MM.1S (cell line): ENCODE measurements around the gene SDCCAG8.

Experiments
- EZH2phosphoT487 ChIP-seq: fragments of 300-600 bp; sonication (generic); IDR thresholded peaks from 2 replicates; pipeline ENCODE4 v1.6.1; 2018; ENCODE audit warnings: antibody characterized with exemption, low read length
- TF ChIP-seq, protein P1 (sequence below): fragments of 300-600 bp; sonication (generic); IDR thresholded peaks from 2 replicates; pipeline ENCODE4 v1.5.1; 2016; ENCODE audit warnings: antibody characterized with exemption, low read length, mixed read lengths

DNA sequence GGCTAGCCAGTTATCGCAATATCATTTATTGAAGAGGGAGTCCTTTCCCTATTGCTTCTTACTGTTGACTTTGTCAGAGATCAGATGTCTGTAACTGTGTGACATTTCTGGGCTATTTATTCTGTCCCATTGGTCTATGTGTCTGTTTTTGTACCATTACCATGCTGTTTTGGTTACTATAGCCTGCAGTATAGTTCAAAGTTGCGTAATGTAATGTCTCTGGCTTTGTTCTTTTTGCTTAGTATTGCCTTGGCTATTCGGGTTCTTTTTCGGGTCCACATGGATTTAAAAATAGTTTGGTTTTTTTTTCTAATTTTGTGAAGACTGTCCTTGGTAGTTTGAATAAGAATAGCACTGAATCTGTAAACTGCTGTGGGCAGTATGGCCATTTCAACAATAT is 273.7 kb downstream of the SDCCAG8 start:
- TF ChIP-seq, protein P1, sequence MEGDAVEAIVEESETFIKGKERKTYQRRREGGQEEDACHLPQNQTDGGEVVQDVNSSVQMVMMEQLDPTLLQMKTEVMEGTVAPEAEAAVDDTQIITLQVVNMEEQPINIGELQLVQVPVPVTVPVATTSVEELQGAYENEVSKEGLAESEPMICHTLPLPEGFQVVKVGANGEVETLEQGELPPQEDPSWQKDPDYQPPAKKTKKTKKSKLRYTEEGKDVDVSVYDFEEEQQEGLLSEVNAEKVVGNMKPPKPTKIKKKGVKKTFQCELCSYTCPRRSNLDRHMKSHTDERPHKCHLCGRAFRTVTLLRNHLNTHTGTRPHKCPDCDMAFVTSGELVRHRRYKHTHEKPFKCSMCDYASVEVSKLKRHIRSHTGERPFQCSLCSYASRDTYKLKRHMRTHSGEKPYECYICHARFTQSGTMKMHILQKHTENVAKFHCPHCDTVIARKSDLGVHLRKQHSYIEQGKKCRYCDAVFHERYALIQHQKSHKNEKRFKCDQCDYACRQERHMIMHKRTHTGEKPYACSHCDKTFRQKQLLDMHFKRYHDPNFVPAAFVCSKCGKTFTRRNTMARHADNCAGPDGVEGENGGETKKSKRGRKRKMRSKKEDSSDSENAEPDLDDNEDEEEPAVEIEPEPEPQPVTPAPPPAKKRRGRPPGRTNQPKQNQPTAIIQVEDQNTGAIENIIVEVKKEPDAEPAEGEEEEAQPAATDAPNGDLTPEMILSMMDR = no peak
- TF ChIP-seq EZH2phosphoT487 = no peak
